Measurements from ENCODE around the gene SSTR4. TPM values are rescaled to one million over a fixed set of nuclear protein-coding genes. Genes with fewer than 3 reads are reported as not detected.

Gene SSTR4
- total and polyA plus RNA-seq, 2 of the 13 experiments (the other 11 are each of a cell fraction or from before 2014, with no cell fraction given) = not detected

- ATAC-seq = peak; percentile 25
- Histone ChIP-seq H3K4me1 (ENCODE audit: insufficient read depth, low read length) (no peaks in the 10 kb centered on the region), H3K27ac (ENCODE audit: extremely low read length, insufficient read depth, low read length) (no peak overlapping the region), H3K27me3 (ENCODE audit: control insufficient read depth in 1 of 2, insufficient read depth in 2 of 2, low read length in 2 of 2) (peaks cover 3 to 31% of the 10 kb centered on the region in 2 experiments; a peak in 4 of 5 replicates), H3K79me2 (ENCODE audit: insufficient read depth, low read length) (no peaks in the 10 kb centered on the region), H2AFZ (ENCODE audit: low read length) (no peak overlapping the region), H3K9ac (ENCODE audit: insufficient read depth, low read depth, low read length) (no peak overlapping the region), H4K20me1 (ENCODE audit: insufficient read depth, low read length) (no peaks in the 10 kb centered on the region), H3K36me3 (replicated peaks in 1 of 2; ENCODE audit: control insufficient read depth in 1 of 2, insufficient read depth in 2 of 2, low read length in 2 of 2) (no peaks in the 10 kb centered on the region), H3K4me3 (replicated peaks in 1 of 3; ENCODE audit: insufficient read depth in 1 of 3, low read depth in 2 of 3, low read length in 3 of 3) (no peak overlapping the region), H3K9me3 (ENCODE audit: low read length) (no peaks in the 10 kb centered on the region), H3K4me2 (ENCODE audit: low read depth, low read length) (no peak overlapping the region)
- 70% methylated on average over 52 of the region's 92 CpGs for WGBS (ENCODE audit: low lambda C conversion rate)
- TF ChIP-seq DMAP1 (CRISPR knock-in tag; IDR thresholded peaks at IDR 0.05) = no peak
- TF ChIP-seq MTA1 (CRISPR knock-in tag; IDR thresholded peaks at IDR 0.05; ENCODE audit: borderline replicate concordance) = no peak
- no peak for TF ChIP-seq THRA (CRISPR knock-in tag; IDR thresholded peaks at IDR 0.05; ENCODE audit: borderline replicate concordance)
- peak; percentile 12; the same call in 1 of the 2 replicates for TF ChIP-seq CTCF (CRISPR knock-in tag; IDR thresholded peaks at IDR 0.05)
- no peak for TF ChIP-seq CBX1 (IDR thresholded peaks at IDR 0.05; ENCODE audit: low read depth)
- 0 out of 2 replicates have a peak, but pooled peaks have one; percentile 33 for TF ChIP-seq HOXA3 (CRISPR knock-in tag; IDR thresholded peaks at IDR 0.05)
- TF ChIP-seq ZXDC (CRISPR knock-in tag; IDR thresholded peaks at IDR 0.05) = no peak
- no peak for TF ChIP-seq POLR2A (IDR thresholded peaks at IDR 0.05; ENCODE audit: insufficient read depth in 1 of 2, low read depth in 2 of 2, low read length in 2 of 2)
- no peak for TF ChIP-seq PPARG (CRISPR knock-in tag; conservative IDR thresholded peaks at IDR 0.05)
- TF ChIP-seq EED (CRISPR knock-in tag; IDR thresholded peaks at IDR 0.05) = 0 out of 2 replicates have a peak, but pooled peaks have one; percentile 27
- no TSS peak for BruUV-seq (replicated peaks)
- intact Hi-C loops (cut with micrococcal nuclease; ENCODE audit: unreplicated experiment) = no loop called here
- ChIA-PET POLR2A (no interaction called here), CTCF (ENCODE audit: low intra/inter-chr PET ratio, low total read pairs) (no interaction called here)
- no peak for DNase-seq (ENCODE audit: low spot score)
- in situ Hi-C loops (cut with HindIII; ENCODE audit: extremely low pct_ligation_motif_present, low pct_unique_long_range_greater_than_20kb) = no loop called here
- no peak for FAIRE-seq
These were observed 13.4 kb downstream of the SSTR4 start for GRCh38 chr20:23048283-23049200.

Data from HepG2 (cell line).